Activated T-cell treated with anti-CD3 and anti-CD28 coated beads for 4 hours (primary cell): Measurements from ENCODE around the gene RBPJL.
"Not testable (repeated sequence)": the region's sequence is repeated elsewhere in the genome, so short reads cannot be mapped to it uniquely, and the experiment has no call there.

Experiments
- DNase-seq: peaks from one replicate; pipeline ENCODE4 v3.0.0-alpha.2; 2020

The RBPJL gene

GRCh38 chr20:45344168-45344860 lies 37.7 kb downstream of the RBPJL start:
- DNase-seq: no peak

- DNase-seq: no peak
Measured at GRCh38 chr20:45345104-45345936, 38.7 kb downstream of the RBPJL start.

- no peak for DNase-seq
Measured at GRCh38 chr20:45346291-45346718, 39.7 kb downstream of the RBPJL start.

GRCh38 chr20:45346851-45347250 lies 40.2 kb downstream of the RBPJL start:
- DNase-seq: no peak

GRCh38 chr20:45347297-45347935 lies 40.8 kb downstream of the RBPJL start:
- DNase-seq: no peak

GRCh38 chr20:45347936-45348778 lies 41.5 kb downstream of the RBPJL start, which contains the start of gene SDC4:
TSS of gene SDC4 (minus strand) at chr20:45348424. CDS start at chr20:45348384, 40 bp downstream.
- peak; percentile 49 for DNase-seq

- no peak for DNase-seq
Measured at GRCh38 chr20:45350217-45350616, 43.6 kb downstream of the RBPJL start.

- DNase-seq: not testable (repeated sequence)
Measured at GRCh38 chr20:45350795-45351194, 44.2 kb downstream of the RBPJL start.

GRCh38 chr20:45352729-45353128 lies 46.1 kb downstream of the RBPJL start:
- no peak for DNase-seq

GRCh38 chr20:45353746-45354145 lies 47.1 kb downstream of the RBPJL start:
- DNase-seq: no peak

- DNase-seq: no peak
Measured at GRCh38 chr20:45354423-45355208, 48.0 kb downstream of the RBPJL start.

- no peak for DNase-seq
Measured at GRCh38 chr20:45355209-45356084, 48.8 kb downstream of the RBPJL start.

GRCh38 chr20:45358282-45359068 lies 51.8 kb downstream of the RBPJL start:
- DNase-seq: no peak

GRCh38 chr20:45359069-45359405 lies 52.4 kb downstream of the RBPJL start:
- DNase-seq: no peak

- DNase-seq: no peak
Measured at GRCh38 chr20:45359406-45360148, 52.9 kb downstream of the RBPJL start.

GRCh38 chr20:45361793-45362192 lies 55.2 kb downstream of the RBPJL start:
- no peak for DNase-seq

- DNase-seq: peak; percentile 99
Measured at GRCh38 chr20:45362804-45363610, 56.4 kb downstream of the RBPJL start, which contains the start of gene SYS1. TSS of gene SYS1 (plus strand) at chr20:45363156. CDS start at chr20:45363532, 376 bp downstream.
